Measurements from ENCODE around the gene LRRC74A.

DNA sequence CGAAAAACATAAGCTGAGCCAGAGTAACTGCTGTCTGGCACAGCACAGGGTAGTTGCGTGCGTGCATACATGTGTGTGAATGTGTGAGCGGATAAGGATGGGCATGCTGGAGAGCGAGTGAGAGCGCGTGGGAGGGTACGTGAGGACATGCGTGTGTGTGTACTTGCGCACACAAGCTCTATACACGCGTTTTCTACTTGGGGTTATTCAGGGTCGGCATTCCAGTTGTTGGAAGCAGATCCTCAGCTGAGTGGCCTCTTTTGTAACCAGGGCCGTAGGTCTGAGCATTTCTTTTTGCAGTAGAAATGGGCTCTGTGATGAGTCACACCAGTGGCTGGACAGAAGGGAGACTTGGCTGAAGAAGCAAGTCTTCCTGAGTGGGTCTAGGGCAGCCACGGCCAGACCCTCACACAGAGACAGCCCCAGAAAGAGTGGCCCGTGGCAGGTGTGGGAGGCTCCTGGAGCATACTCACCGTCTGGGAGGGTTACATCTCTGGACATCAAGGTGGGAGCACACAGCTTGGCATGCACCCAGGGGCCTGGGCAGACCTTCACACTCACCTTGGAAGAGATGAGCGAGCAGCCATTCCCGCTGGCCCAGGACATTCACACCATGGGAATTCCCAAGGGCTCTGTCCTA is 78.0 kb downstream of the LRRC74A start:
- TF ChIP-seq, protein P1, sequence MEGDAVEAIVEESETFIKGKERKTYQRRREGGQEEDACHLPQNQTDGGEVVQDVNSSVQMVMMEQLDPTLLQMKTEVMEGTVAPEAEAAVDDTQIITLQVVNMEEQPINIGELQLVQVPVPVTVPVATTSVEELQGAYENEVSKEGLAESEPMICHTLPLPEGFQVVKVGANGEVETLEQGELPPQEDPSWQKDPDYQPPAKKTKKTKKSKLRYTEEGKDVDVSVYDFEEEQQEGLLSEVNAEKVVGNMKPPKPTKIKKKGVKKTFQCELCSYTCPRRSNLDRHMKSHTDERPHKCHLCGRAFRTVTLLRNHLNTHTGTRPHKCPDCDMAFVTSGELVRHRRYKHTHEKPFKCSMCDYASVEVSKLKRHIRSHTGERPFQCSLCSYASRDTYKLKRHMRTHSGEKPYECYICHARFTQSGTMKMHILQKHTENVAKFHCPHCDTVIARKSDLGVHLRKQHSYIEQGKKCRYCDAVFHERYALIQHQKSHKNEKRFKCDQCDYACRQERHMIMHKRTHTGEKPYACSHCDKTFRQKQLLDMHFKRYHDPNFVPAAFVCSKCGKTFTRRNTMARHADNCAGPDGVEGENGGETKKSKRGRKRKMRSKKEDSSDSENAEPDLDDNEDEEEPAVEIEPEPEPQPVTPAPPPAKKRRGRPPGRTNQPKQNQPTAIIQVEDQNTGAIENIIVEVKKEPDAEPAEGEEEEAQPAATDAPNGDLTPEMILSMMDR (IDR thresholded peaks at IDR 0.05): no peak
- no peak for TF ChIP-seq POLR2A (IDR thresholded peaks at IDR 0.05)

All from right lobe of liver (tissue), 4 donors.